GM13976 (cell line): Measurements from ENCODE around the gene APPL2.
"Not testable (repeated sequence)": the region's sequence is repeated elsewhere in the genome, so short reads cannot be mapped to it uniquely, and the experiment has no call there.

Source experiments
- DNase-seq: peaks from one replicate; pipeline ENCODE4 v3.0.0; 2012; ENCODE audit warnings: low spot score
- in situ Hi-C: fragments of 300-500 bp; cut with MboI; formaldehyde crosslinking; loops from one replicate; pipeline ENCODE4 v1.12.0; 2022; ENCODE audit warnings: low sequenced_read_pairs, mixed read lengths, inconsistent platforms; ENCODE audit not compliant: unreplicated experiment
- TF ChIP-seq, protein P1 (sequence below): IDR thresholded peaks from 2 replicates; pipeline ENCODE4 v1.5.1; 2012; ENCODE audit warnings: borderline replicate concordance, mild to moderate bottlenecking; ENCODE audit not compliant: insufficient read depth; ENCODE audit errors: extremely low read depth, missing control alignments, control extremely low read depth

Gene APPL2

DNA sequence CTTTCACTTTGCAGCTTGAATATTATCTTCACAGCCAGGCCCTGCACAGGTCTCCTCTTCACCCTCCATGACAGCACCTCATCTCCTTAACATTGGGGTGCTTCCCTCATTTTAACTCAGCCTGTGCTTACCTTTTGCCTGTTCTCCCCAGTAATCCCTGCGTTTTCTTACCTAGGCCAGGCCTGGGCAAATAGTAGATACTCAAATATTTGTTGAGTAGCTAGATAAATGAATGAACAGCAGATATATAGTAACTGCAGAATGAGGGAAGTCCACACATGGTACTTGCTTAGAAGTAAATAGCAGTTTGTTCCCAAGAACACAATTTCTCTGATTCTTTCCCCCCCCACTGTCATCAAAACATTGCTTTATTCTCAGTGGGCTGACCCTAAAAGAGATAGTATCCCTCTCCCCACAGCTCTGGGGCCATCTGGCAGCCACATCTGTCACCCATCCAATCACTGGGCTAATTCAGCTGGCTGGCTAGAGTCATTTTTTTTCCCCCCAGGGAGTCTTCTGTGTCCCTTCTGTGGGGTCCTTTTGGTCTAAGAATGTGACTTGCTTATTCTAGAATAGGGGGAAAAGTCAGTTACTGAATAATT lies 43.2 kb downstream of the APPL2 start:
- in situ Hi-C loops: no loop called here
- no peak for DNase-seq
- TF ChIP-seq, protein P1, sequence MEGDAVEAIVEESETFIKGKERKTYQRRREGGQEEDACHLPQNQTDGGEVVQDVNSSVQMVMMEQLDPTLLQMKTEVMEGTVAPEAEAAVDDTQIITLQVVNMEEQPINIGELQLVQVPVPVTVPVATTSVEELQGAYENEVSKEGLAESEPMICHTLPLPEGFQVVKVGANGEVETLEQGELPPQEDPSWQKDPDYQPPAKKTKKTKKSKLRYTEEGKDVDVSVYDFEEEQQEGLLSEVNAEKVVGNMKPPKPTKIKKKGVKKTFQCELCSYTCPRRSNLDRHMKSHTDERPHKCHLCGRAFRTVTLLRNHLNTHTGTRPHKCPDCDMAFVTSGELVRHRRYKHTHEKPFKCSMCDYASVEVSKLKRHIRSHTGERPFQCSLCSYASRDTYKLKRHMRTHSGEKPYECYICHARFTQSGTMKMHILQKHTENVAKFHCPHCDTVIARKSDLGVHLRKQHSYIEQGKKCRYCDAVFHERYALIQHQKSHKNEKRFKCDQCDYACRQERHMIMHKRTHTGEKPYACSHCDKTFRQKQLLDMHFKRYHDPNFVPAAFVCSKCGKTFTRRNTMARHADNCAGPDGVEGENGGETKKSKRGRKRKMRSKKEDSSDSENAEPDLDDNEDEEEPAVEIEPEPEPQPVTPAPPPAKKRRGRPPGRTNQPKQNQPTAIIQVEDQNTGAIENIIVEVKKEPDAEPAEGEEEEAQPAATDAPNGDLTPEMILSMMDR: no peak

DNA sequence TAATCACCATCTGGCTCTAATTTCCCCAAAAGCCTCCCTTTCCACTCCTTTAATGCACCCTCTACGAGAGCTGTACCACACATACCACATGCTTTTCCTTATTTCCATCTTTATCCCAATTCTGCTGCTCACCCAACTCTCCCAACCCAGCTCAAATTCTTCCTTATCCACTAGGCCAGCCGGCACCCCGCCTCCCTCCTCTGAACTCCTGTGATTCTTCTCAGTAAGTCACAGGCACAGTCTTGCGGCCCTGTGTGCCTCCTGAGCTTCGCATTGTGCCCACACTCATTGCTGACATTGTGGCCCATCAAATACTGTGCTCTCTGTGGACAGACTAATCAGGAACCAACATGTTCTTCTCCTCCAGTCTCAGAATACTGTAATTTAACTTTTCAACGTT lies 45.4 kb downstream of the APPL2 start:
- no peak for DNase-seq
- TF ChIP-seq, protein P1: no peak
- in situ Hi-C loops: no loop called here

DNA sequence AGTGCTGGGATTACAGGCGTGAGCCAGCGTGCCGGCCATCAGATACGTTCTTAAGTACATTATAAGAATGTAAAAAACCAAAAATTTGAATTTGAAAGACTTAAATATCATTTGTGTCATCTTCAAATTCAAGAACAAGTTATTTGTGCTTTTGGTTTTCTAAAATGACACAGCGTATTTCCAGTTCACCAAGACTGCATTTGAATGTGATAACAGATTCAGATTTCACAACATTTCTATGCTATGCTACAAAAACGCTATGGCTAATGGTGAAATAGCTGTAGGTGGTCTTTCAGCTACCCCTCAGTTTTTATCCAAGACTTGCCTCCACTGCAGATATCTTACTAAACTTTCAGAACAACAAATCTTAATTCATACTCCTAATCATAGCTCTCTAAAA lies 46.7 kb downstream of the APPL2 start:
- in situ Hi-C loops: no loop called here
- no peak for DNase-seq
- TF ChIP-seq, protein P1: no peak

DNA sequence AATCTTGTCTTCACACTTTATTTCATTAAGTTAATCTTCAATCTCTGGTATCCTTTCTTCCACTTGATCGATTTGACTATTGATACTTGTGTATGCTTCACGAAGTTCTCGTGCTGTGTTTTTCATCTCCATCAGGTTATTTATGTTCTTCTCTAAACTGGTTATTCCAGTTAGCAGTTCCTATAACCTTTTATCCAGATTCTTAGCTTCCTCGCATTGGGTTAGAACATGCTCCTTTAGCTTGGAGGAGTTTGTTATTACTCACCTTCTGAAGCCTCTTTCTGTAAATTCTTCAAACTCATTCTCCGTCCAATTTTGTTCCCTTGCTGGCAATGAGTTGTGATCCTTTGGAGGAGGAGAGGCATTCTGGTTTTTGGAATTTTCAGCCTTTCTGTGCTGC lies 52.0 kb downstream of the APPL2 start:
- in situ Hi-C loops: not testable (repeated sequence)

DNA sequence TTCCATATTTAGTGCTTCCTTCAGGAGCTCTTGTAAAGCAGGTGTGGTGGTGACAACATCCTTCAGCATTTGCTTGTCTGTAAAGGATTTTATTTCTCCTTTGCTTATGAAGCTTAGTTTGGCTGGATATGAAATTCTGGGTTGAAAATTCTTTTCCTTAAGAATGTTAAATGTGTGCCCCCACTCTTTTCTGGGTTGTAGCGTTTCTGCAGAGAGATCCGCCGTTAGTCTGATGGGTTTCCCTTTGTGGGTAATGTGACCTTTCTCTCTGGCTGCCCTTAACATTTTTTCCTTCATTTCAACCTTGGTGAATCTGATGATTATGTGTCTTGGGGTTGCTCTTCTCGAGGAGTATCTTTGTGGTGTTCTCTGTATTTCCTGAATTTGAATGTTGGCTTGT lies 52.6 kb downstream of the APPL2 start:
- in situ Hi-C loops: not testable (repeated sequence)

More for the DNA sequence above, 52.0 kb downstream of the APPL2 start:
- not testable (repeated sequence) for DNase-seq

DNA sequence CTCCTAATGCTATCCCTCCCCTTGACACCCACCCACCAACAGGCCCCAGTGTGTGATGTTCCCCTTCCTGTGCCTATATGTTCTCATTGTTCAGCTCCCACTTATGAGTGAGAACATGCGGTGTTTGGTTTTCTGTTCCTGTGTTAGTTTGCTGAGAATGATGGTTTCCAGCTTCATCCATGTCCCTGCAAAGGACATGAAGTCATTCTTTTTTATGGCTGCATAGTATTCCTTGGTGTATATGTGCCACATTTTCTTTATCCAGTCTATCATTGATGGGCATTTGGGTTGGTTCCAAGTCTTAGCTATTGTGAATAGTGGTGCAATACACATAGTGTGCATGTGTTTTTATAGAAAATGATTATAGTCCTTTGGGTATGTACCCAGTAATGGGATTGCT lies 56.9 kb downstream of the APPL2 start:
- DNase-seq, in situ Hi-C loops: not testable (repeated sequence)

More for the DNA sequence above, 52.6 kb downstream of the APPL2 start:
- not testable (repeated sequence) for DNase-seq

DNA sequence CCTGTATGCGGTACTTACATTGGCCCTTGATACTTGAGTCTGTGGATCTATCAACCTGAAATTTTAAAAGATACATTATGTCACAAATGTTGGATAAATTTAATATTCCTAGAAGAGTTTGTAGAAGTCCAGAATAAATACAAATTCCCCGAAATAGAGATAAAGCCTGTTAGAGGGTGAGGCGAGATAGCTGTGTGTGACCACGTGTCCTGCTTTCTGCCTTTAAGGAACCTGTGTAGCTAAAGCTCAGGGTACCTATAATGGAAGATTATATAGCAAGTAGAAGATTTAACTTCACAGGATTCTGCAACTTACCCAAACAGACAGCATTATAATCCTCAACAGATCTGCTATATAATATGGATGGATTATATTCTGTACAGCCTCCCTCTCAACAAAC lies 58.8 kb downstream of the APPL2 start:
- TF ChIP-seq, protein P1: no peak
- in situ Hi-C loops: no loop called here
- no peak for DNase-seq

DNA sequence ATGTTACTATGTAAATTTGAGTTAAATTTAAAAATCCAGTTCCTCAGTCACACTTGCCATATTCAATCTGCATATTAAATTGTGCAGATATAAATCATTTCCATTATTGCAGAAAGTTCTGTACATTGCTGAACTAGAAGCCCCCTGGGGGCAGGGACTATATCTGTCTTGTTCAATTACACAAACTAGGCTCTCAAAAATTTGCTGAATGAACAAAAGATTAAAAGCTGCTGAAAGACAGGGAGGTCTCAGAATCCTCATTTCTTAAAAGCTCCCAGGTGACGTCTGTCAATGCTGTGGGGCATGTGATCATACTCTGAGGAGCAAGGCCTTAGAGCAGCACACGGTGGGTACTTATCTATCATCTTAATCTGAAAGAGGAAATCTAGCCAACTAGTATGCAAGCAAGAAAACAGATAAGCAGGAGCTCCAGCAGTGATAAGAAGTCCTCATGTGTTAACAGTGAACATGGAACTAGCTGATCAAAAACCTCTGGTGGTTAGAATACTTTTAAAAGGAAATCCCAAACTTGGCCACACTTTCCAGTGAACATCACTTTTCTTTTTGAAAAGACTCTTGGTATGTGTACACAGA lies 60.5 kb downstream of the APPL2 start:
- in situ Hi-C loops: no loop called here

More for the DNA sequence above, 60.5 kb downstream of the APPL2 start:
- TF ChIP-seq, protein P1: no peak
- DNase-seq: no peak
